H9 (cell line): ENCODE results near the gene OR6Q1. TPM values are rescaled to one million over a fixed set of nuclear protein-coding genes. Genes with fewer than 3 reads are reported as not detected.

Experiments
- DNase-seq: peaks from one replicate; pipeline ENCODE4 v3.0.0-alpha.2; 2017
- H2AFZ ChIP-seq: one replicate; pipeline ENCODE4 v1.6.1; 2013; ENCODE audit warnings: mild to moderate bottlenecking, low read length, control low read depth, moderate library complexity
- H2AK5ac ChIP-seq: 2 replicates; pipeline ENCODE4 v1.6.1; 2013; ENCODE audit warnings: low read length, control low read depth, mixed read lengths; ENCODE audit not compliant: insufficient read length
- H2BK120ac ChIP-seq: one replicate; pipeline ENCODE4 v1.6.1; 2013; ENCODE audit warnings: low read depth, mild to moderate bottlenecking, low read length, control low read depth, inconsistent platforms; ENCODE audit not compliant: poor library complexity, severe bottlenecking
- H2BK12ac ChIP-seq: 2 replicates; pipeline ENCODE4 v1.6.1; 2013; ENCODE audit warnings: low read length, control low read depth, mixed read lengths, low read depth; ENCODE audit not compliant: insufficient read length
- H2BK15ac ChIP-seq: 2 replicates; pipeline ENCODE4 v1.6.1; 2013; ENCODE audit warnings: low read depth, low read length, control low read depth
- H2BK20ac ChIP-seq: one replicate; pipeline ENCODE4 v1.6.1; 2013; ENCODE audit warnings: low read depth, mild to moderate bottlenecking, low read length, control low read depth, inconsistent platforms; ENCODE audit not compliant: poor library complexity, severe bottlenecking
- H2BK5ac ChIP-seq: 2 replicates; pipeline ENCODE4 v1.6.1; 2013; ENCODE audit warnings: low read length, control low read depth, mixed read lengths; ENCODE audit not compliant: insufficient read length
- H3K14ac ChIP-seq: 2 replicates; pipeline ENCODE4 v1.6.1; 2013; ENCODE audit warnings: low read length, control low read depth; ENCODE audit not compliant: insufficient read depth
- H3K18ac ChIP-seq: 2 replicates; pipeline ENCODE4 v1.6.1; 2013; ENCODE audit warnings: low read depth, mild to moderate bottlenecking, mixed read lengths, low read length, control low read depth; ENCODE audit not compliant: insufficient read length
- H3K23ac ChIP-seq: 2 replicates; pipeline ENCODE4 v1.6.1; 2013; ENCODE audit warnings: low read length, control low read depth, mixed read lengths, low read depth; ENCODE audit not compliant: insufficient read length
- H3K23me2 ChIP-seq: 2 replicates; pipeline ENCODE4 v1.6.1; 2013; ENCODE audit warnings: low read depth, mild to moderate bottlenecking, mixed read lengths, low read length, control low read depth; ENCODE audit not compliant: insufficient read length, poor library complexity, severe bottlenecking
- H3K27ac ChIP-seq: 2 replicates; pipeline ENCODE4 v1.5.1; 2013; ENCODE audit warnings: low read length, control low read depth, mixed read lengths, low read depth; ENCODE audit not compliant: insufficient read length
- H3K27me3 ChIP-seq: 2 replicates; pipeline ENCODE4 v1.6.1; 2013; ENCODE audit warnings: low read length, control low read depth, inconsistent platforms; ENCODE audit not compliant: insufficient read depth
- H3K4ac ChIP-seq: 2 replicates; pipeline ENCODE4 v1.6.1; 2013; ENCODE audit warnings: low read depth, mild to moderate bottlenecking, control low read depth, inconsistent platforms, low read length, moderate library complexity
- H3K4me1 ChIP-seq: 2 replicates; pipeline ENCODE4 v1.6.1; 2013; ENCODE audit warnings: low read length, control low read depth, inconsistent platforms; ENCODE audit not compliant: insufficient read depth
- H3K4me2 ChIP-seq: 2 replicates; pipeline ENCODE4 v1.6.1; 2013; ENCODE audit warnings: low read length, control low read depth, mixed read lengths; ENCODE audit not compliant: insufficient read length, insufficient read depth
- H3K56ac ChIP-seq: 2 replicates; pipeline ENCODE4 v1.6.1; 2013; ENCODE audit warnings: low read depth, mild to moderate bottlenecking, mixed read lengths, low read length, control low read depth; ENCODE audit not compliant: insufficient read length
- H3K79me1 ChIP-seq: 2 replicates; pipeline ENCODE4 v1.6.1; 2013; ENCODE audit warnings: low read depth, mild to moderate bottlenecking, moderate library complexity, low read length, control low read depth, inconsistent platforms; ENCODE audit not compliant: insufficient read depth, poor library complexity, severe bottlenecking
- H3K79me2 ChIP-seq: 2 replicates; pipeline ENCODE4 v1.6.1; 2013; ENCODE audit warnings: low read length, control low read depth, inconsistent platforms; ENCODE audit not compliant: insufficient read depth
- H3K9ac ChIP-seq: 2 replicates; pipeline ENCODE4 v1.6.1; 2013; ENCODE audit warnings: low read length, control low read depth, mixed read lengths; ENCODE audit not compliant: insufficient read length; ENCODE audit errors: extremely low read depth
- H3K9me3 ChIP-seq: one replicate; pipeline ENCODE4 v1.6.1; 2013; ENCODE audit warnings: low read depth, low read length, inconsistent platforms; ENCODE audit not compliant: control insufficient read depth
- H3T11ph ChIP-seq: one replicate; pipeline ENCODE4 v1.6.1; 2013; ENCODE audit warnings: mild to moderate bottlenecking, low read length, control low read depth, inconsistent platforms
- H4K20me1 ChIP-seq: one replicate; pipeline ENCODE4 v1.6.1; 2013; ENCODE audit not compliant: control insufficient read depth, insufficient read length, insufficient read depth
- H4K5ac ChIP-seq: 2 replicates; pipeline ENCODE4 v1.6.1; 2013; ENCODE audit warnings: low read depth, mild to moderate bottlenecking, mixed read lengths, low read length, control low read depth; ENCODE audit not compliant: insufficient read length
- H4K8ac ChIP-seq: replicated peaks from 2 replicates; pipeline ENCODE4 v1.6.1; 2013; ENCODE audit warnings: low read length, control low read depth, mixed read lengths, low read depth; ENCODE audit not compliant: insufficient read length
- H4K91ac ChIP-seq: 2 replicates; pipeline ENCODE4 v1.6.1; 2013; ENCODE audit warnings: low read depth, mild to moderate bottlenecking, moderate library complexity, mixed read lengths, low read length, control low read depth; ENCODE audit not compliant: insufficient read length
- H3K27ac Mint-ChIP-seq, 3 experiments: 2 replicates in 2 of 3; 3 replicates in 1 of 3; pipeline ENCODE4 v1.8.0; 2020 to 2021; ENCODE audit warnings: mixed read lengths in 3 of 3, mild to moderate bottlenecking in 1 of 3, moderate library complexity in 1 of 3
- H3K27me3 Mint-ChIP-seq: 2 replicates; pipeline ENCODE4 v1.8.0; 2021; ENCODE audit warnings: low read depth, mild to moderate bottlenecking, moderate library complexity, mixed read lengths
- H3K36me3 Mint-ChIP-seq, 3 experiments: 2 replicates in 2 of 3; 3 replicates in 1 of 3; pipeline ENCODE4 v1.8.0; 2020 to 2021; ENCODE audit warnings: low read depth in 3 of 3, mixed read lengths in 3 of 3; ENCODE audit not compliant: insufficient read depth in 1 of 3
- H3K4me1 Mint-ChIP-seq, 2 experiments: 2 replicates each; pipeline ENCODE4 v1.8.0; 2020; ENCODE audit warnings: mixed read lengths in 2 of 2
- H3K4me3 Mint-ChIP-seq, 2 experiments: 2 replicates in 1 of 2; 3 replicates in 1 of 2; pipeline ENCODE4 v1.8.0; 2020 to 2021; ENCODE audit warnings: mild to moderate bottlenecking in 2 of 2, mixed read lengths in 2 of 2, moderate library complexity in 1 of 2
- H3K9me3 Mint-ChIP-seq, 2 experiments: 2 replicates in 1 of 2; 3 replicates in 1 of 2; pipeline ENCODE4 v1.8.0; 2020; ENCODE audit warnings: mild to moderate bottlenecking in 2 of 2, mixed read lengths in 2 of 2, moderate library complexity in 1 of 2
- CTCF ChIP-seq: fragments of 200-600 bp; sonication (generic); conservative IDR thresholded peaks from 3 replicates; pipeline ENCODE4 v1.8.0; 2021; ENCODE audit warnings: antibody characterized with exemption, mild to moderate bottlenecking
- WGBS: extraction: QIAGEN DNeasy Blood & Tissue Kit; methylation state at CpG from one replicate; pipeline ENCODE4 v1.1.7; 2013; ENCODE audit warnings: missing lambda C conversion rate, low lambda C conversion rate, mixed read lengths; ENCODE audit not compliant: insufficient read length; ENCODE audit errors: extremely low coverage; 5-methylcytosine and 5-hydroxymethylcytosine counted together
- total RNA-seq: library from RNA; stranded (reverse); gene quantifications from 2 replicates; pipeline ENCODE4 v1.2.1, GENCODE V29; 2021

The OR6Q1 gene
- total RNA-seq, 1 experiment from 2014 or later, result not detected

DNA sequence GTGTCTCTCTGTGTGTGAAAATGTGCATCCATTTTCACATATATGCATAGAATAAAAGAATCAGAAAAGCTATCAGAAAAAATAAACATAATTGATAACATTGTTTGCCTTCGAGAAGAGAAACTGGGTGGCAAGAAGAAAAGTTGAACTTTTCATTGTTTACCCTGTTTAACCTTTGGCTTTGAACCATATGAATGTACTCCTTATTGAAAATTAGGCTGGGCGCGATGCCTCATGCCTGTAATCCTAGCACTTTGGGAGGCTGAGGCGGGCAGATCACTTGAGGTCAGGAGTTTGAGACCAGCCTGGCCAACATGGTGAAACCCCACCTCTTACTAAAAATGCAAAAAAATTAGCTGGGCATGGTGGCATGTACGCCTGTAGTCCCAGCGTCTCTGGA lies 19.0 kb upstream of the OR6Q1 start:
- Histone ChIP-seq H3K23me2 (no peaks in the 10 kb centered on the region), H2BK120ac (no peak overlapping the region), H3K4me2 (no peak overlapping the region), H2BK5ac (no peak overlapping the region), H2AK5ac (no peak overlapping the region), H2AFZ (no peak overlapping the region), H4K8ac (no peak overlapping the region), H3K27me3 (no peaks in the 10 kb centered on the region), H3K4me1 (no peaks in the 10 kb centered on the region), H3K9me3 (no peaks in the 10 kb centered on the region), H3K79me1 (no peaks in the 10 kb centered on the region), H4K20me1 (no peaks in the 10 kb centered on the region), H2BK12ac (no peak overlapping the region), H4K91ac (no peak overlapping the region), H2BK20ac (no peak overlapping the region), H2BK15ac (no peak overlapping the region), H3K23ac (no peak overlapping the region), H3K9ac (no peak overlapping the region), H3K56ac (no peak overlapping the region), H3K18ac (no peak overlapping the region), H4K5ac (no peak overlapping the region), H3K4ac (no peak overlapping the region), H3T11ph (no peak overlapping the region), H3K14ac (no peak overlapping the region), H3K27ac (no peak overlapping the region), H3K79me2 (no peaks in the 10 kb centered on the region)
- Mint-ChIP-seq H3K4me1 (0 out of 4 replicates have a peak, but pooled peaks cover 0 to 2% of the 10 kb centered on the region in 2 experiments), H3K9me3 (no peaks in the 10 kb centered on the region; a peak in 1 of 5 replicates), H3K27ac (no peak overlapping the region), H3K36me3 (no peaks in the 10 kb centered on the region), H3K4me3 (no peak overlapping the region), H3K27me3 (no peaks in the 10 kb centered on the region; the same call in 1 of the 2 replicates)
- no peak for TF ChIP-seq CTCF
- no CpG with 5 or more reads among the region's 6 CpGs for WGBS
- no peak for DNase-seq
